ENCODE measurements around the gene IFT80.
"Not testable (repeated sequence)": the region's sequence is repeated elsewhere in the genome, so short reads cannot be mapped to it uniquely, and the experiment has no call there.

Gene IFT80

GRCh38 chr3:160355826-160356225 is 43.2 kb downstream of the IFT80 start:
- DNase-seq: no peak

- no peak for DNase-seq
Measured at GRCh38 chr3:160346511-160346910, 52.5 kb downstream of the IFT80 start.

- no peak for DNase-seq
Measured at GRCh38 chr3:160343132-160343531, 55.9 kb downstream of the IFT80 start.

GRCh38 chr3:160340351-160340750 is 58.7 kb downstream of the IFT80 start:
- no peak for DNase-seq

GRCh38 chr3:160331127-160331937 is 67.7 kb downstream of the IFT80 start:
- DNase-seq: peak; percentile 55

GRCh38 chr3:160330690-160331089 is 68.3 kb downstream of the IFT80 start:
- no peak for DNase-seq

GRCh38 chr3:160330109-160330508 is 68.9 kb downstream of the IFT80 start:
- no peak for DNase-seq

GRCh38 chr3:160326286-160326685 is 72.7 kb downstream of the IFT80 start:
- DNase-seq: not testable (repeated sequence)

- not testable (repeated sequence) for DNase-seq
Measured at GRCh38 chr3:160321821-160322220, 77.2 kb downstream of the IFT80 start.

- DNase-seq: no peak
Measured at GRCh38 chr3:160319322-160319721, 79.7 kb downstream of the IFT80 start.

GRCh38 chr3:160314995-160315394 is 84.0 kb downstream of the IFT80 start:
- DNase-seq: no peak

GRCh38 chr3:160312014-160312624 is 86.9 kb downstream of the IFT80 start:
- DNase-seq: no peak

- DNase-seq: no peak
Measured at GRCh38 chr3:160302806-160303205, 96.2 kb downstream of the IFT80 start.

- no peak for DNase-seq
Measured at GRCh38 chr3:160296591-160296990, 102.4 kb downstream of the IFT80 start.

- DNase-seq: no peak
Measured at GRCh38 chr3:160291909-160292299, 107.1 kb downstream of the IFT80 start.

GRCh38 chr3:160291290-160291908 is 107.6 kb downstream of the IFT80 start:
- no peak for DNase-seq

GRCh38 chr3:160287666-160288065 is 111.4 kb downstream of the IFT80 start:
- DNase-seq: no peak

GRCh38 chr3:160286231-160286630 is 112.8 kb downstream of the IFT80 start:
- no peak for DNase-seq

GRCh38 chr3:160280836-160281235 is 118.2 kb downstream of the IFT80 start:
- no peak for DNase-seq

GRCh38 chr3:160279657-160280056 is 119.4 kb downstream of the IFT80 start:
- DNase-seq: no peak

GRCh38 chr3:160278210-160278609 is 120.8 kb downstream of the IFT80 start:
- DNase-seq: no peak

GRCh38 chr3:160265088-160265487 is 133.9 kb downstream of the IFT80 start:
- DNase-seq: no peak

GRCh38 chr3:160260587-160261270 is 138.3 kb downstream of the IFT80 start:
- no peak for DNase-seq

GRCh38 chr3:160259589-160259988 is 139.4 kb downstream of the IFT80 start:
- no peak for DNase-seq

All from NCI-H226 (cell line).